NT2/D1 (cell line): ENCODE results near the gene CHMP4A.

Experiments
- SUZ12 ChIP-seq: IDR thresholded peaks from 2 replicates; pipeline ENCODE4 v1.6.1; 2011; ENCODE audit not compliant: insufficient read length, insufficient read depth; ENCODE audit errors: extremely low read depth
- YY1 ChIP-seq: IDR thresholded peaks from 2 replicates; pipeline ENCODE4 v1.6.1; 2011; ENCODE audit not compliant: insufficient read length, insufficient read depth
- ZNF274 ChIP-seq: IDR thresholded peaks from 2 replicates; pipeline ENCODE4 v1.6.1; 2011; ENCODE audit warnings: mild to moderate bottlenecking, low read depth, low read length

DNA sequence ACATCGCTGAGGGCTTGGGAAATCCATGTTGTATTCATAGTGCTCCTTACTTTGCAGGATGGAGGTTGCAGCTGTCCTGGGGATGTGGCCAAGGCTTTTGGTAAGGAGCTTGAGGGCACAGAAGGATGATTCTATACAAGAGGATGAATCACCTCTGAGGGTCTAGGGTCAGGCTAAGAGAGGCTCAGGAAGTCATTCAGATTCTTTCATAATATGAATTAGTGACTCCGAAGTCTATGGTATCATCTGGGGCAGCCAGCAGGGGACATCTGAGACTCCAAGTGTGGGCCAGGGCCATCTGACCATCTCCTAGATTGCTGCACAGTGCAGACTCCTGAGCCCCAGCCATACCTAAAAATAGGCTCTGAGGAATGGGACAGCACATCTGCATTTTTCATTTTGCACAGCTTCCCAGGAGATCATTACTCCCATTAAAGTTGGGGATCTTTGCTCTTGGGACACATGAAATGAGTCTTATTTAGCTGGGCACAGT is 24.2 kb upstream of the CHMP4A start:
- TF ChIP-seq SUZ12 = no peak
- TF ChIP-seq YY1 = no peak
- no peak for TF ChIP-seq ZNF274
